ENCODE data around the gene MACROD2.

DNA sequence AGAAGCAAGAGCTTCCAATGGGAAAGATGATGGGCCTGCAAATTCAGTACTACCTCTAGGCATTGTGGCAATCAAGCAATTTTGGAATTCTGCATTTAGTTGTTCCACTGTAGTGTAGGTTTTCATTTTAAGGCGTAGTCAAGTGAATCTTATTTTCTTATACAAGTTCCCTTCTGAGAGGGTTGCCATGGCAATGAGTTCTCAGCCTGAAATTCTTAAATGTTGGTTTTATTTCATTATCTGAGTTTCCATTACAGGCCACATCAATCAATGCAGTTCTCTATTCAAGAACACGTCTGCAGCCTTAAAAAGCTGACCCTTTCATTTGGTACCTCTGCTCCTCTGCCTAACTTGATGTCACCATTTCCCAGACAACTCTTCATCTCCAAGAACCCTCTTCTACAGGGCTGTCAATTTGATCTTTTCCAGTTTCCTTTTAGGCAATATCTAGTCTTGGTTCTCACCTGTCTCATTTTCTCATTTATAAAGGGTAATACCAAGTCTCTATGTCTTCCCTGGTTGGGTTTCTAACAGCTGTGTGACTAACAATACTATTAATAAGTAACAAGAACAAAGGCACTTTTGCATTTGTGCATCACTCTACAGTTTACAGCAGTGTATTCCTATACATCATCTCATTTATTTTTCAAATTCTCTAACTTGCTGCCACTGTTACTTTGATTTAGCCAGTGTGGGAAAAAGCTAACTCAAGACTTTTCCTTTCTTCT lies 1240.3 kb downstream of the MACROD2 start:
- TF ChIP-seq CTCF (IDR thresholded peaks at IDR 0.05), result no peak
- TF ChIP-seq POLR2A (IDR thresholded peaks at IDR 0.05), result no peak

Measured in tibial nerve (tissue), 3 donors.